ENCODE measurements around the gene C7orf57. TPM values are rescaled to one million over a fixed set of nuclear protein-coding genes. Genes with fewer than 3 reads are reported as not detected.
A peak's percentile ranks its signal among the peaks of the same experiment; 100 is the strongest.

C7orf57 gene
- total RNA-seq, 1 experiment from 2014 or later, result 3.2 TPM

- Histone ChIP-seq H3K27me3 (ENCODE audit: control insufficient read depth, insufficient read depth, low read length) (no peaks in the 10 kb centered on the region), H3K4me1 (ENCODE audit: control insufficient read depth, insufficient read depth, low read length) (peaks cover 53% of the 10 kb centered on the region), H3K9me3 (ENCODE audit: control insufficient read depth, insufficient read depth, low read depth, low read length) (no peaks in the 10 kb centered on the region), H3K4me3 (ENCODE audit: low read depth in 2 of 2, low read length in 2 of 2) (no peak overlapping the region), H3K36me3 (ENCODE audit: control insufficient read depth, insufficient read depth, low read length) (peaks cover 71% of the 10 kb centered on the region), H3K27ac (ENCODE audit: low read length) (0 out of 2 replicates have a peak overlapping the region, but pooled peaks have one; percentile 19)
- in situ Hi-C loops (cut with HindIII; ENCODE audit: low pct_unique_long_range_greater_than_20kb, low sequenced_read_pairs) (no loop called here), intact Hi-C loops (cut with micrococcal nuclease; ENCODE audit: unreplicated experiment) (no loop called here)
- ChIA-PET POLR2A (no interaction called here), CTCF (no interaction called here)
- ATAC-seq (no peak), DNase-seq (ENCODE audit: low read depth, low spot score) (no peak)
- no TSS peak for BruUV-seq (replicated peaks)
- TF ChIP-seq REST (IDR thresholded peaks at IDR 0.05; ENCODE audit: insufficient read depth in 1 of 2, low read depth in 2 of 2, low read length in 1 of 2), result no peak
- no peak for TF ChIP-seq TCF7L2 (IDR thresholded peaks at IDR 0.05; ENCODE audit: low read depth, low read length)
- TF ChIP-seq CTCF (IDR thresholded peaks at IDR 0.05), result no peak
- no peak for TF ChIP-seq POLR2AphosphoS5 (IDR thresholded peaks at IDR 0.05; ENCODE audit: low read depth, low read length)
- no peak for TF ChIP-seq SIN3A (IDR thresholded peaks at IDR 0.05; ENCODE audit: borderline replicate concordance, insufficient read depth, low read depth, low read length)
These were observed 59.5 kb downstream of the C7orf57 start for GRCh38 chr7:48094861-48095293.

GRCh38 chr7:48096273-48096672 is 60.9 kb downstream of the C7orf57 start:
- no peaks in the 10 kb centered on the region for H3K27me3 ChIP-seq (ENCODE audit: control insufficient read depth, insufficient read depth, low read length)
- no peak overlapping the region for H3K27ac ChIP-seq (ENCODE audit: low read length)
- H3K4me3 ChIP-seq (ENCODE audit: low read depth in 2 of 2, low read length in 2 of 2), result no peak overlapping the region
- TF ChIP-seq SIN3A (IDR thresholded peaks at IDR 0.05; ENCODE audit: borderline replicate concordance, insufficient read depth, low read depth, low read length), result no peak
- no peak for TF ChIP-seq POLR2AphosphoS5 (IDR thresholded peaks at IDR 0.05; ENCODE audit: low read depth, low read length)
- TF ChIP-seq REST (IDR thresholded peaks at IDR 0.05; ENCODE audit: insufficient read depth in 1 of 2, low read depth in 2 of 2, low read length in 1 of 2), result no peak
- TF ChIP-seq TCF7L2 (IDR thresholded peaks at IDR 0.05; ENCODE audit: low read depth, low read length), result no peak
- no peak for TF ChIP-seq CTCF (IDR thresholded peaks at IDR 0.05)
- BruUV-seq (replicated peaks), result no TSS peak
- H3K36me3 ChIP-seq (ENCODE audit: control insufficient read depth, insufficient read depth, low read length), result peaks cover 71% of the 10 kb centered on the region
- DNase-seq (ENCODE audit: low read depth, low spot score), result no peak
- in situ Hi-C loops (cut with HindIII; ENCODE audit: low pct_unique_long_range_greater_than_20kb, low sequenced_read_pairs) (no loop called here), intact Hi-C loops (cut with micrococcal nuclease; ENCODE audit: unreplicated experiment) (no loop called here)
- no peaks in the 10 kb centered on the region for H3K9me3 ChIP-seq (ENCODE audit: control insufficient read depth, insufficient read depth, low read depth, low read length)
- ATAC-seq, result no peak
- ChIA-PET CTCF (interaction anchor here (0.7 kb wide), 1 partner anchor 122 kb away, joined by 3 read pairs; no protein-coding TSS in a partner anchor), POLR2A (interaction anchor here (1.0 kb wide), 1 partner anchor 105 kb away, joined by 3 read pairs; no protein-coding TSS in a partner anchor)
- peaks cover 48% of the 10 kb centered on the region for H3K4me1 ChIP-seq (ENCODE audit: control insufficient read depth, insufficient read depth, low read length)
